Small intestine (tissue), 7 donors: ENCODE data around the gene PACS1. TPM values are rescaled to one million over a fixed set of nuclear protein-coding genes. Genes with fewer than 3 reads are reported as not detected.

Experiments used
- DNase-seq, 2 donors: peaks; one replicate each; pipeline versions ENCODE4 v3.0.0 to v3.0.0-alpha.2; 2013
- FAIRE-seq: peaks from 2 replicates; lab custom pipeline; 2012; peaks lifted over from hg19 to GRCh38; lab: Jason Lieb, UNC
- H3K27ac ChIP-seq, 3 donors: one replicate each; pipeline ENCODE4 v1.5.1; 2013; ENCODE audit warnings: low read length in 2 of 3, mild to moderate bottlenecking in 2 of 3, control low read depth in 1 of 3, inconsistent platforms in 1 of 3, low read depth in 1 of 3, moderate library complexity in 1 of 3
- H3K27me3 ChIP-seq, 3 donors: one replicate each; pipeline ENCODE4 v1.6.1; 2013; ENCODE audit warnings: low read length in 3 of 3, inconsistent platforms in 1 of 3; ENCODE audit not compliant: control insufficient read depth in 3 of 3, insufficient read depth in 3 of 3
- H3K36me3 ChIP-seq, 3 donors: one replicate each; pipeline ENCODE4 v1.6.1; 2013; ENCODE audit warnings: low read length in 3 of 3, inconsistent platforms in 1 of 3, low read depth in 1 of 3, mild to moderate bottlenecking in 1 of 3, moderate library complexity in 1 of 3; ENCODE audit not compliant: control insufficient read depth in 3 of 3, insufficient read depth in 2 of 3
- H3K4me1 ChIP-seq, 3 donors: one replicate each; pipeline ENCODE4 v1.6.1; 2013; ENCODE audit warnings: low read length in 2 of 3, inconsistent platforms in 1 of 3, low read depth in 1 of 3, mild to moderate bottlenecking in 1 of 3, moderate library complexity in 1 of 3; ENCODE audit not compliant: control insufficient read depth in 3 of 3, insufficient read depth in 2 of 3
- H3K4me3 ChIP-seq, 3 donors: one replicate each; pipeline ENCODE4 v1.5.1; 2013; ENCODE audit warnings: low read length in 3 of 3, control low read depth in 1 of 3, inconsistent platforms in 1 of 3, low read depth in 1 of 3, mild to moderate bottlenecking in 1 of 3, moderate library complexity in 1 of 3
- H3K9me3 ChIP-seq, 2 donors: one replicate each; pipeline ENCODE4 v1.6.1; 2013; ENCODE audit warnings: low read depth in 1 of 2, low read length in 1 of 2; ENCODE audit not compliant: control insufficient read depth in 2 of 2, insufficient read depth in 1 of 2
- WGBS, 3 donors: extraction: QIAGEN DNeasy Blood & Tissue Kit; methylation state at CpG; one replicate each; pipeline ENCODE4 v1.1.7; 2013; 5-methylcytosine and 5-hydroxymethylcytosine counted together
- polyA plus RNA-seq, 4 donors: library from polyadenylated mRNA; stranded (reverse) in 3 of 4; unstranded in 1 of 4; fragments of 200-250 nt in 3 of 4; fragments of 120-200 nt in 1 of 4; gene quantifications; one replicate each; pipeline versions ENCODE4 v1.2.1 to v1.2.3, GENCODE V29; 2013
- donor health status: healthy with polysubstance abuse.
- donor health status: control.
- donor health status: control.
- donor health status: Bipolar disorder and iron deficiency.
- donor health status: healthy.

PACS1 gene
- polyA plus RNA-seq, 4 donors: 4.0 to 22.9 (median 10.0) TPM

GRCh38 chr11:66046901-66047300 lies 23.2 kb upstream of the PACS1 start:
- FAIRE-seq: no peak

GRCh38 chr11:66047541-66048365 lies 22.3 kb upstream of the PACS1 start:
- H3K4me3 ChIP-seq: no peak overlapping the region
- 83 to 88% (median 85%) methylated on average over 11 of the region's 11 CpGs for WGBS, 3 donors
- DNase-seq (no peak), FAIRE-seq (no peak)
- H3K4me1 ChIP-seq: peaks cover 0 to 18% (median 2%) of the 10 kb centered on the region in 3 donors
- H3K36me3 ChIP-seq: no peaks in the 10 kb centered on the region
- H3K27me3 ChIP-seq: peaks cover 0 to 28% (median 2%) of the 10 kb centered on the region in 3 donors
- H3K9me3 ChIP-seq: no peaks in the 10 kb centered on the region
- no peak overlapping the region for H3K27ac ChIP-seq

More at GRCh38 chr11:66046901-66047300, 23.2 kb upstream of the PACS1 start:
- H3K36me3 ChIP-seq: no peaks in the 10 kb centered on the region
- H3K4me3 ChIP-seq: no peak overlapping the region
- H3K27ac ChIP-seq: no peak overlapping the region
- H3K4me1 ChIP-seq: peaks cover 0 to 18% (median 2%) of the 10 kb centered on the region in 3 donors
- WGBS, 3 donors: 94 to 98% (median 96%) methylated on average over 3 of the region's 3 CpGs
- DNase-seq: no peak
- H3K27me3 ChIP-seq: peaks cover 0 to 28% (median 2%) of the 10 kb centered on the region in 3 donors
- H3K9me3 ChIP-seq: no peaks in the 10 kb centered on the region

GRCh38 chr11:66048547-66049323 lies 21.3 kb upstream of the PACS1 start, which contains the start of gene GAL3ST3:
Gene GAL3ST3, minus strand, starts transcription at chr11:66049161. Its CDS starts 3,746 bp downstream, at chr11:66045415.
- no peak for FAIRE-seq
- Histone ChIP-seq H3K4me1 (peaks cover 2 to 23% (median 4%) of the 10 kb centered on the region in 3 donors), H3K27ac (no peak within 1 kb of the TSS), H3K4me3 (no peak within 1 kb of the TSS), H3K27me3 (peaks cover 0 to 28% (median 2%) of the 10 kb centered on the region in 3 donors), H3K9me3 (no peaks in the 10 kb centered on the region), H3K36me3 (peaks cover 0 to 6% (median 0%) of the 10 kb centered on the region in 3 donors)
- WGBS, 3 donors: 13 to 23% (median 23%) methylated on average over 33 to 38 of the region's 39 CpGs
- no peak for DNase-seq

- no peak overlapping the region for H3K4me3 ChIP-seq
- DNase-seq: no peak
- FAIRE-seq: no peak
- H3K27me3 ChIP-seq: peaks cover 0 to 24% (median 2%) of the 10 kb centered on the region in 3 donors
- 56 to 84% (median 69%) methylated on average over 5 of the region's 5 CpGs for WGBS, 3 donors
- H3K9me3 ChIP-seq: no peaks in the 10 kb centered on the region
- H3K27ac ChIP-seq: peak overlapping the region; percentile 90 to 91 (median 90)
- peaks cover 2 to 19% (median 6%) of the 10 kb centered on the region in 3 donors for H3K36me3 ChIP-seq
- H3K4me1 ChIP-seq: peaks cover 2 to 24% (median 4%) of the 10 kb centered on the region in 3 donors
Observed at GRCh38 chr11:66050581-66051231, 19.4 kb upstream of the PACS1 start.

GRCh38 chr11:66051371-66051765 lies 18.7 kb upstream of the PACS1 start:
- no peaks in the 10 kb centered on the region for H3K9me3 ChIP-seq
- no peak for FAIRE-seq
- H3K4me1 ChIP-seq: peaks cover 2 to 21% (median 4%) of the 10 kb centered on the region in 3 donors
- H3K36me3 ChIP-seq: peaks cover 3 to 24% (median 6%) of the 10 kb centered on the region in 3 donors
- H3K4me3 ChIP-seq: peak overlapping the region; percentile 37 to 98 (median 57)
- H3K27me3 ChIP-seq: peaks cover 0 to 24% (median 2%) of the 10 kb centered on the region in 3 donors
- WGBS, 3 donors: 18 to 27% (median 25%) methylated on average over 12 of the region's 12 CpGs
- H3K27ac ChIP-seq: peak overlapping the region; percentile 90 to 91 (median 90)
- no peak for DNase-seq

GRCh38 chr11:66051766-66052663 lies 18.1 kb upstream of the PACS1 start, which contains the start of gene SF3B2:
Gene SF3B2, plus strand, starts transcription at chr11:66052364. Its CDS starts 21 bp downstream, at chr11:66052385.
- DNase-seq: peak; percentile 99
- Histone ChIP-seq H3K9me3 (no peaks in the 10 kb centered on the region), H3K4me3 (peak within 1 kb of the TSS; percentile 80 to 98 (median 94)), H3K27me3 (peaks cover 0 to 24% (median 2%) of the 10 kb centered on the region in 3 donors), H3K27ac (peak within 1 kb of the TSS; percentile 90 to 91 (median 90)), H3K4me1 (peaks cover 2 to 17% (median 4%) of the 10 kb centered on the region in 3 donors), H3K36me3 (peaks cover 6 to 30% (median 8%) of the 10 kb centered on the region in 3 donors)
- WGBS, 3 donors: 0 to 1% (median 0%) methylated on average over 72 to 84 of the region's 84 CpGs
- FAIRE-seq: no peak

- peaks cover 6 to 36% (median 13%) of the 10 kb centered on the region in 3 donors for H3K36me3 ChIP-seq
- peak overlapping the region; percentile 80 to 90 (median 85) for H3K27ac ChIP-seq
- DNase-seq: no peak
- H3K27me3 ChIP-seq: peaks cover 0 to 19% (median 2%) of the 10 kb centered on the region in 3 donors
- WGBS, 3 donors: 0 to 1% (median 1%) methylated on average over 17 of the region's 17 CpGs
- peaks cover 2 to 17% (median 4%) of the 10 kb centered on the region in 3 donors for H3K4me1 ChIP-seq
- FAIRE-seq: no peak
- peak overlapping the region; percentile 80 to 98 (median 94) for H3K4me3 ChIP-seq
- H3K9me3 ChIP-seq: no peaks in the 10 kb centered on the region
Observed at GRCh38 chr11:66052664-66052982, 17.4 kb upstream of the PACS1 start.
